Liver (tissue), 3 donors: ENCODE results near the gene ACTN4.

Experiments used
- EGR1 ChIP-seq, 2 donors: IDR thresholded peaks; 2 replicates each; pipeline ENCODE4 v1.6.1; 2016 to 2018; ENCODE audit warnings: antibody characterized with exemption in 2 of 2, low read depth in 2 of 2
- GABPA ChIP-seq, 2 donors: IDR thresholded peaks in 1 of 2; conservative IDR thresholded peaks in 1 of 2; 2 replicates each; pipeline ENCODE4 v1.6.1; 2016; ENCODE audit warnings: antibody characterized with exemption in 2 of 2, mild to moderate bottlenecking in 1 of 2, moderate library complexity in 1 of 2
- HNF4G ChIP-seq: IDR thresholded peaks from 2 replicates; pipeline ENCODE4 v1.6.1; 2016; ENCODE audit warnings: antibody characterized with exemption
- JUND ChIP-seq, 2 donors: IDR thresholded peaks; 2 replicates each; pipeline ENCODE4 v1.6.1; 2016; ENCODE audit warnings: antibody characterized with exemption in 2 of 2
- RAD21 ChIP-seq, 2 donors: IDR thresholded peaks; 2 replicates each; pipeline ENCODE4 v1.6.1; 2016; ENCODE audit warnings: antibody characterized with exemption in 2 of 2, mild to moderate bottlenecking in 2 of 2
- RXRA ChIP-seq, 2 donors: IDR thresholded peaks; 2 replicates each; pipeline ENCODE4 v1.6.1; 2017 to 2018; ENCODE audit warnings: antibody characterized with exemption in 2 of 2, mild to moderate bottlenecking in 1 of 2
- SP1 ChIP-seq: IDR thresholded peaks from 2 replicates; pipeline ENCODE4 v1.6.1; 2018; ENCODE audit warnings: antibody characterized with exemption, mild to moderate bottlenecking
- TAF1 ChIP-seq: conservative IDR thresholded peaks from 2 replicates; pipeline ENCODE4 v1.6.1; 2016; ENCODE audit warnings: antibody characterized with exemption, mild to moderate bottlenecking
- YY1 ChIP-seq: IDR thresholded peaks from 2 replicates; pipeline ENCODE4 v1.6.1; 2016; ENCODE audit warnings: antibody characterized with exemption, mild to moderate bottlenecking
- TF ChIP-seq, protein P1 (sequence below): fragments of 150-350 bp; IDR thresholded peaks from 2 replicates; pipeline ENCODE4 v1.5.1; 2017; ENCODE audit warnings: improper control_type of control experiment, low read depth, low read length; ENCODE audit not compliant: missing input control
- TF ChIP-seq, protein P2 (sequence below): IDR thresholded peaks from 2 replicates; pipeline ENCODE4 v1.6.1; 2016; ENCODE audit warnings: antibody characterized with exemption, mild to moderate bottlenecking
- TF ChIP-seq, protein P3 (sequence below): IDR thresholded peaks from 2 replicates; pipeline ENCODE4 v1.6.1; 2016; ENCODE audit warnings: antibody characterized with exemption
- TF ChIP-seq, protein P4 (sequence below): IDR thresholded peaks from 2 replicates; pipeline ENCODE4 v1.6.1; 2016; ENCODE audit warnings: antibody characterized with exemption
- donor health status: healthy.
- donor health status: healthy.

DNA sequence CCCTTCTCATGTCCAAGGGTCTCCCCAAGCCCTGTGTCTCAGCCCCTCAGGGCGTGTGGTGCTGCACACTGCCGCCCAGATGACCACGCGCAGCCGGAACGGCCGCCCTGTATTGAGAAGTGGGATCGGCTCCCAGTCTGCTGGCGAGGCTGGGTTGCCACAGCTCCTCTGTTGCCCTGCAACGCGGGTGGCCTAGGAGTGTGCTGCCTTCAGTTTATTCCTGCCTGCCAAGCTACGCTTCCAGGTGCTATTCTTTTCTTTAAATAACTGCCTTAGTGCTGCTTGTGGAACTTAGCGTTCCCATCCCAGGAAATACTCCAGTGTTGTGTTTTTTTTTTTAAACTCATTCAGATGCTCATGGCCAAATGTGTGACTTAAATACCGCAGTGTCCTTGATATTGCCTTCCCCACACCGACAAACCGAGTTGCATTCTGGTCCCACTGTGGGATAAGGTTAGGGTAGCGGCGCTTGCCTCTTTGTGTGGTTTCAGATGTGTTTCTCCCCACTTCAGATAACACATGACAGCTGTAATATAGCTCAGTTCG, 16.6 kb downstream of the ACTN4 start:
- TF ChIP-seq, protein P1, sequence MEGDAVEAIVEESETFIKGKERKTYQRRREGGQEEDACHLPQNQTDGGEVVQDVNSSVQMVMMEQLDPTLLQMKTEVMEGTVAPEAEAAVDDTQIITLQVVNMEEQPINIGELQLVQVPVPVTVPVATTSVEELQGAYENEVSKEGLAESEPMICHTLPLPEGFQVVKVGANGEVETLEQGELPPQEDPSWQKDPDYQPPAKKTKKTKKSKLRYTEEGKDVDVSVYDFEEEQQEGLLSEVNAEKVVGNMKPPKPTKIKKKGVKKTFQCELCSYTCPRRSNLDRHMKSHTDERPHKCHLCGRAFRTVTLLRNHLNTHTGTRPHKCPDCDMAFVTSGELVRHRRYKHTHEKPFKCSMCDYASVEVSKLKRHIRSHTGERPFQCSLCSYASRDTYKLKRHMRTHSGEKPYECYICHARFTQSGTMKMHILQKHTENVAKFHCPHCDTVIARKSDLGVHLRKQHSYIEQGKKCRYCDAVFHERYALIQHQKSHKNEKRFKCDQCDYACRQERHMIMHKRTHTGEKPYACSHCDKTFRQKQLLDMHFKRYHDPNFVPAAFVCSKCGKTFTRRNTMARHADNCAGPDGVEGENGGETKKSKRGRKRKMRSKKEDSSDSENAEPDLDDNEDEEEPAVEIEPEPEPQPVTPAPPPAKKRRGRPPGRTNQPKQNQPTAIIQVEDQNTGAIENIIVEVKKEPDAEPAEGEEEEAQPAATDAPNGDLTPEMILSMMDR: no peak
- TF ChIP-seq YY1: no peak
- TF ChIP-seq, protein P2, sequence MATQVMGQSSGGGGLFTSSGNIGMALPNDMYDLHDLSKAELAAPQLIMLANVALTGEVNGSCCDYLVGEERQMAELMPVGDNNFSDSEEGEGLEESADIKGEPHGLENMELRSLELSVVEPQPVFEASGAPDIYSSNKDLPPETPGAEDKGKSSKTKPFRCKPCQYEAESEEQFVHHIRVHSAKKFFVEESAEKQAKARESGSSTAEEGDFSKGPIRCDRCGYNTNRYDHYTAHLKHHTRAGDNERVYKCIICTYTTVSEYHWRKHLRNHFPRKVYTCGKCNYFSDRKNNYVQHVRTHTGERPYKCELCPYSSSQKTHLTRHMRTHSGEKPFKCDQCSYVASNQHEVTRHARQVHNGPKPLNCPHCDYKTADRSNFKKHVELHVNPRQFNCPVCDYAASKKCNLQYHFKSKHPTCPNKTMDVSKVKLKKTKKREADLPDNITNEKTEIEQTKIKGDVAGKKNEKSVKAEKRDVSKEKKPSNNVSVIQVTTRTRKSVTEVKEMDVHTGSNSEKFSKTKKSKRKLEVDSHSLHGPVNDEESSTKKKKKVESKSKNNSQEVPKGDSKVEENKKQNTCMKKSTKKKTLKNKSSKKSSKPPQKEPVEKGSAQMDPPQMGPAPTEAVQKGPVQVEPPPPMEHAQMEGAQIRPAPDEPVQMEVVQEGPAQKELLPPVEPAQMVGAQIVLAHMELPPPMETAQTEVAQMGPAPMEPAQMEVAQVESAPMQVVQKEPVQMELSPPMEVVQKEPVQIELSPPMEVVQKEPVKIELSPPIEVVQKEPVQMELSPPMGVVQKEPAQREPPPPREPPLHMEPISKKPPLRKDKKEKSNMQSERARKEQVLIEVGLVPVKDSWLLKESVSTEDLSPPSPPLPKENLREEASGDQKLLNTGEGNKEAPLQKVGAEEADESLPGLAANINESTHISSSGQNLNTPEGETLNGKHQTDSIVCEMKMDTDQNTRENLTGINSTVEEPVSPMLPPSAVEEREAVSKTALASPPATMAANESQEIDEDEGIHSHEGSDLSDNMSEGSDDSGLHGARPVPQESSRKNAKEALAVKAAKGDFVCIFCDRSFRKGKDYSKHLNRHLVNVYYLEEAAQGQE: no peak
- TF ChIP-seq, protein P3, sequence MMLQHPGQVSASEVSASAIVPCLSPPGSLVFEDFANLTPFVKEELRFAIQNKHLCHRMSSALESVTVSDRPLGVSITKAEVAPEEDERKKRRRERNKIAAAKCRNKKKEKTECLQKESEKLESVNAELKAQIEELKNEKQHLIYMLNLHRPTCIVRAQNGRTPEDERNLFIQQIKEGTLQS: no peak
- TF ChIP-seq, protein P4, sequence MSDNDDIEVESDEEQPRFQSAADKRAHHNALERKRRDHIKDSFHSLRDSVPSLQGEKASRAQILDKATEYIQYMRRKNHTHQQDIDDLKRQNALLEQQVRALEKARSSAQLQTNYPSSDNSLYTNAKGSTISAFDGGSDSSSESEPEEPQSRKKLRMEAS: no peak
- TF ChIP-seq JUND (IDR thresholded peaks at IDR 0.05): no peak
- no peak for TF ChIP-seq RAD21 (IDR thresholded peaks at IDR 0.05)
- TF ChIP-seq RXRA (IDR thresholded peaks at IDR 0.05): no peak
- no peak for TF ChIP-seq HNF4G
- no peak for TF ChIP-seq GABPA (IDR thresholded peaks at IDR 0.05 in 1 of 2, conservative IDR thresholded peaks at IDR 0.05 in 1 of 2)
- TF ChIP-seq TAF1: no peak
- TF ChIP-seq SP1: no peak
- TF ChIP-seq EGR1 (IDR thresholded peaks at IDR 0.05; ENCODE audit: low read depth in 2 of 2): no peak
